Thyroid gland (tissue), 4 donors: ENCODE measurements around the gene OR7A10. TPM values are rescaled to one million over a fixed set of nuclear protein-coding genes. Genes with fewer than 3 reads are reported as not detected.
"Not testable (repeated sequence)": the region's sequence is repeated elsewhere in the genome, so short reads cannot be mapped to it uniquely, and the experiment has no call there.

ENCODE experiments used
- DNase-seq, 2 donors: peaks; one replicate each; pipeline ENCODE4 v3.0.0-alpha.2; 2019
- H3K27ac ChIP-seq, 3 donors: fragments of 200-600 bp; sonication (generic); 1 replicate in 2 of 3; 2 replicates in 1 of 3; pipeline ENCODE4 v1.5.1; 2016 to 2019; ENCODE audit warnings: mild to moderate bottlenecking in 1 of 3, moderate library complexity in 1 of 3
- H3K27me3 ChIP-seq: fragments of 200-600 bp; sonication (generic); one replicate; pipeline ENCODE4 v1.5.1; 2019
- H3K36me3 ChIP-seq, 2 donors: fragments of 200-600 bp; sonication (generic); one replicate each; pipeline ENCODE4 v1.5.1; 2016 to 2019
- H3K4me1 ChIP-seq, 2 donors: fragments of 200-600 bp; sonication (generic); one replicate each; pipeline ENCODE4 v1.5.1; 2017 to 2019
- H3K4me3 ChIP-seq, 3 donors: fragments of 200-600 bp; sonication (generic); replicated peaks in 1 of 3; 1 replicate in 2 of 3; 2 replicates in 1 of 3; pipeline ENCODE4 v1.5.1; 2016; ENCODE audit warnings: mild to moderate bottlenecking in 1 of 3
- H3K9me3 ChIP-seq: fragments of 200-600 bp; sonication (generic); one replicate; pipeline ENCODE4 v1.5.1; 2017
- POLR2A ChIP-seq, 2 donors: fragments of 450-650 bp; IDR thresholded peaks; one replicate each; pipeline ENCODE4 v1.6.1; 2017; ENCODE audit warnings: antibody characterized with exemption in 2 of 2, mild to moderate bottlenecking in 2 of 2, moderate library complexity in 1 of 2
- WGBS, 2 donors: methylation state at CpG; one replicate each; pipeline ENCODE4 v1.1.5; 2017; 5-methylcytosine and 5-hydroxymethylcytosine counted together
- intact Hi-C: fragments of 100-400 bp; cut with DNase I; formaldehyde crosslinking; loops from one replicate; pipeline ENCODE4 v1.15.1; 2023
- small RNA-seq: library from RNA; depleted of rRNA; stranded (forward); fragments of <200 nt; gene quantifications from one replicate; pipeline ENCODE3, GENCODE V24; 2016
- total RNA-seq, 4 donors: library from RNA; depleted of rRNA; stranded (reverse); fragments of >200 nt; gene quantifications; one replicate each; pipeline ENCODE4 v1.2.3, GENCODE V29; 2016
- TF ChIP-seq, protein P1 (sequence below), 6 experiments: fragments of 200-600 bp in 3 of 6; fragments of 450-650 bp in 3 of 6; sonication (generic) in 3 of 6; IDR thresholded peaks; one replicate each; pipeline ENCODE4 v1.5.1; 2016 to 2019; ENCODE audit warnings: antibody characterized with exemption in 6 of 6, mild to moderate bottlenecking in 2 of 6, inconsistent platforms in 1 of 6, moderate library complexity in 1 of 6

OR7A10 gene
- total RNA-seq, 4 donors from 2014 or later: not detected

DNA sequence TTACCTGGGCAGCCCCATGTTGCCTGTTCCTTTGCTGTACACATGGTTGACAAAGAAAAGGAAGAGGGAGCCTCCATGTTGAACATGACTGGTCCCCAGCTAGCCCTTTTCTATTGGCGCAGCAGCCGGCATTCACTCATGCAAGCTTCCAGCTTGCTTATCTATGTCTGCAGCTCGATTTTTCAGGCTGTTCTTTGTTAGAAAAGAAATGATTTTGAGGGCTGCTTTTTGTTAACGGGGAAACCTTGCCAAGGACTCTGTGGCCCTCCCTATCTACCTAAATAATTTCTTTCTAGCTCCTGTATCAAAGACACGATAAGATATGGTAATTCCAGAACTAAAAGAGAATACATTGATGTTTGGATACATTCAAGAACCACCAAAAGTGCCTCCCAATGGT is 50.0 kb downstream of the OR7A10 start:
- no peaks in the 10 kb centered on the region for H3K4me1 ChIP-seq
- intact Hi-C loops: no loop called here
- TF ChIP-seq, protein P1, sequence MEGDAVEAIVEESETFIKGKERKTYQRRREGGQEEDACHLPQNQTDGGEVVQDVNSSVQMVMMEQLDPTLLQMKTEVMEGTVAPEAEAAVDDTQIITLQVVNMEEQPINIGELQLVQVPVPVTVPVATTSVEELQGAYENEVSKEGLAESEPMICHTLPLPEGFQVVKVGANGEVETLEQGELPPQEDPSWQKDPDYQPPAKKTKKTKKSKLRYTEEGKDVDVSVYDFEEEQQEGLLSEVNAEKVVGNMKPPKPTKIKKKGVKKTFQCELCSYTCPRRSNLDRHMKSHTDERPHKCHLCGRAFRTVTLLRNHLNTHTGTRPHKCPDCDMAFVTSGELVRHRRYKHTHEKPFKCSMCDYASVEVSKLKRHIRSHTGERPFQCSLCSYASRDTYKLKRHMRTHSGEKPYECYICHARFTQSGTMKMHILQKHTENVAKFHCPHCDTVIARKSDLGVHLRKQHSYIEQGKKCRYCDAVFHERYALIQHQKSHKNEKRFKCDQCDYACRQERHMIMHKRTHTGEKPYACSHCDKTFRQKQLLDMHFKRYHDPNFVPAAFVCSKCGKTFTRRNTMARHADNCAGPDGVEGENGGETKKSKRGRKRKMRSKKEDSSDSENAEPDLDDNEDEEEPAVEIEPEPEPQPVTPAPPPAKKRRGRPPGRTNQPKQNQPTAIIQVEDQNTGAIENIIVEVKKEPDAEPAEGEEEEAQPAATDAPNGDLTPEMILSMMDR (IDR thresholded peaks at IDR 0.05): no peak
- TF ChIP-seq POLR2A (IDR thresholded peaks at IDR 0.05): no peak
- no peak overlapping the region for H3K27ac ChIP-seq
- WGBS, 2 donors: 76 to 79% methylated on average over 5 of the region's 5 CpGs
- no peaks in the 10 kb centered on the region for H3K9me3 ChIP-seq
- no peaks in the 10 kb centered on the region for H3K36me3 ChIP-seq
- DNase-seq: no peak
- H3K4me3 ChIP-seq: no peak overlapping the region
- H3K27me3 ChIP-seq: no peaks in the 10 kb centered on the region

DNA sequence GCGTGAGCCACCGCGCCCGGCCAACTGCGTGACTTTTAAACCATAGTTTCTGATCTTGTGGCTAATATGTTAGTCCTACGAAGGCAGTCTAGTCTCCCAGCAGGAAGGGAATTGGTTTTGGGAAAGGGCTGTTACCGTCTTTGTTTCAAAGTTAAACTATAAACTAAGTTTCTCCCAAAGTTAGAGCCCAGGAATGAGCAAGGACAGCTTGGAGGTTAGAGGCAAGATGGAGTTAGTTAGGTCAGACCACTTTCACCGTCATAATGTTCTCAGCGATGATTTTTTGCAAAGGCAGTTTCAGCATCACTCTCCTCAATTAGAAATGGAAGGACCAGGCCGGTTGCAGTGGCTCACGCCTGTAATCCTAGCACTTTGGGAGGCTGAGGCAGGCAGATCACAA is 52.7 kb downstream of the OR7A10 start:
- Histone ChIP-seq H3K4me3 (no peak overlapping the region), H3K27me3 (no peaks in the 10 kb centered on the region), H3K4me1 (no peaks in the 10 kb centered on the region), H3K9me3 (no peaks in the 10 kb centered on the region), H3K27ac (no peak overlapping the region), H3K36me3 (no peaks in the 10 kb centered on the region)
- DNase-seq: no peak
- TF ChIP-seq POLR2A (IDR thresholded peaks at IDR 0.05): no peak
- WGBS, 2 donors: 92 to 96% methylated on average over 11 of the region's 11 CpGs
- intact Hi-C loops: no loop called here

DNA sequence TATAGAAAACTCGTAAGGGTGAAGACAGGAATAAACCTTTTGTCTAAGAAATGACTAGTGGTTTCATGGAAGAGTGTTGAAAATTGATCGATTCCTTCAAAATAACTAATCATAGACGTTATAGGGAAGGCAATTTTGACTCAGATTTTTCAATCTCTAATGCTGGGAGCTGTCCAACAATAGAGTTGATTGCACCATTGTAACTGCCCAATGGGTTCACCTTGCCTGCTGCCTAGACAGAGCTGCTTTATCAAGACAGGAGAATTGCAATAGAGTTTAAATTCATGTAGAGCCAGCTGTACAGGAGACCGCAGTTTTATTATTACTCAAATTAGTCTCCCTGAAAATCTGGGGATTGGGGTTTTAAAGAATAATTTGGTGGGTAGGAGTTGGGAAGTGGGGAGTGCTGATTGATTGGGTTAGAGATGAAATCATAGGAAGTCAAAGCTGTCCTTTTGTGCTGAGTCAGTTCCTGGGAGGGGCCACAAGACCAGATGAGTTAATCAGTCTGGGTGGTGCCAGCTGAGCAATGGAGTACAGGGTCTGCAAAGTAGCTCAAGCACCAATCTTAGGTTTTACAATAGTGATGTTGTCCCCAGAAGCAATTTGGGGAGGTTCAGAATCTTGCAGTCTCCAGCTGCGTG is 53.5 kb downstream of the OR7A10 start:
- no peak overlapping the region for H3K4me3 ChIP-seq
- no peak for DNase-seq
- WGBS, 2 donors: 81 to 83% methylated on average over 5 of the region's 5 CpGs

DNA sequence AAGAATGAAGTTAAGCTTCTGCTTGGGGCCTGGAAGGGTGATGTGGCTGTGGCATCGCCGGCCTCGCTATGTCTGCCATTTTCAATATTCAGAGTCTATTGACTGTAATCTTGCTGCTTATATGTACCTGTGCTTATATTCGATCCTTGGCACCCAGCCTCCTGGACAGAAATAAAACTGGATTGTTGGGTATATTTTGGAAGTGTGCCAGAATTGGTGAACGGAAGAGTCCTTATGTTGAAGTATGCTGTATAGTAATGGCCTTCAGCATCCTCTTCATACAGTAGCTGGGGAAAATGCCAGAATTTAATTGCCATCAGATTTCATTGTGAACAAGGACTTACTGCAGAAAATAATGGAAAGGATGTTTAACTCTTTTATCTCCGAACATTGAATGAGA is 56.5 kb downstream of the OR7A10 start:
- H3K27me3 ChIP-seq, intact Hi-C loops, H3K9me3 ChIP-seq, H3K4me3 ChIP-seq, H3K27ac ChIP-seq, H3K36me3 ChIP-seq, DNase-seq, H3K4me1 ChIP-seq: not testable (repeated sequence)
- 66 to 71% methylated on average over 6 of the region's 6 CpGs for WGBS, 2 donors

More for the DNA sequence above, 53.5 kb downstream of the OR7A10 start:
- no peaks in the 10 kb centered on the region for H3K4me1 ChIP-seq
- H3K27me3 ChIP-seq: no peaks in the 10 kb centered on the region
- TF ChIP-seq, protein P1 (IDR thresholded peaks at IDR 0.05): no peak
- TF ChIP-seq POLR2A (IDR thresholded peaks at IDR 0.05): no peak
- no peak overlapping the region for H3K27ac ChIP-seq
- intact Hi-C loops: no loop called here
- H3K36me3 ChIP-seq: no peaks in the 10 kb centered on the region
- no peaks in the 10 kb centered on the region for H3K9me3 ChIP-seq

Small RNA genes lying within 50 kb of the gene (small RNA-seq; reads per million reads assigned to genes)
- gene AC005255.1 (not detected), gene OR7A18P (not detected)

Other genes starting within 250 kb of the OR7A10 start
- under 1 TPM in 1 of 4 donors, not detected in 3; 0.24 TPM for gene ADGRE3, start 174.1 kb downstream of the OR7A10 start, total RNA-seq
- gene ZNF333, start 158.9 kb downstream of the OR7A10 start, total RNA-seq: 10 to 100 TPM; 22.8 to 50.1 (median 26.0) TPM
- gene ADGRE2, start 70.4 kb downstream of the OR7A10 start, total RNA-seq: 1 to 10 TPM in 3 of 4 donors, under 1 TPM in 1; 0.33 to 6.0 (median 2.0) TPM
- gene OR7A5, start 13.7 kb downstream of the OR7A10 start, total RNA-seq: not detected
- under 1 TPM in 1 of 4 donors, not detected in 3; under 0.01 TPM for gene OR7C1, start 13.7 kb downstream of the OR7A10 start, total RNA-seq
- not detected for gene OR7A17, start 37.2 kb upstream of the OR7A10 start, total RNA-seq
- gene OR7C2, start 92.6 kb upstream of the OR7A10 start, total RNA-seq: not detected
- gene SLC1A6, start 130.9 kb upstream of the OR7A10 start, total RNA-seq: 1 to 10 TPM in 1 of 4 donors, under 1 TPM in 1, not detected in 2; 0.67 to 1.5 TPM
- not detected for gene CASP14, start 200.6 kb upstream of the OR7A10 start, total RNA-seq
- gene OR1I1, start 233.3 kb upstream of the OR7A10 start, total RNA-seq: not detected